NAMALWA (cell line): Measurements from ENCODE around the gene IARS2.
"Not testable (repeated sequence)": the region's sequence is repeated elsewhere in the genome, so short reads cannot be mapped to it uniquely, and the experiment has no call there.

Experiments used
- DNase-seq: peaks from one replicate; pipeline ENCODE4 v3.0.0-alpha.2; 2015; ENCODE audit warnings: low spot score

The IARS2 gene

GRCh38 chr1:220166853-220167252 lies 72.9 kb downstream of the IARS2 start:
- DNase-seq = no peak

GRCh38 chr1:220169887-220170286 lies 76.0 kb downstream of the IARS2 start:
- DNase-seq = not testable (repeated sequence)

GRCh38 chr1:220170836-220171526 lies 77.0 kb downstream of the IARS2 start:
- DNase-seq = no peak

- no peak for DNase-seq
Measured at GRCh38 chr1:220176540-220176939, 82.6 kb downstream of the IARS2 start.

- DNase-seq = no peak
Measured at GRCh38 chr1:220182111-220182510, 88.2 kb downstream of the IARS2 start.

GRCh38 chr1:220182656-220183055 lies 88.7 kb downstream of the IARS2 start:
- no peak for DNase-seq

- DNase-seq = no peak
Measured at GRCh38 chr1:220184506-220184905, 90.6 kb downstream of the IARS2 start.

GRCh38 chr1:220186752-220187151 lies 92.8 kb downstream of the IARS2 start:
- DNase-seq = no peak

- DNase-seq = no peak
Measured at GRCh38 chr1:220188538-220188937, 94.6 kb downstream of the IARS2 start.

- DNase-seq = peak; percentile 47
Measured at GRCh38 chr1:220189750-220190347, 95.9 kb downstream of the IARS2 start.

- no peak for DNase-seq
Measured at GRCh38 chr1:220195701-220196100, 101.8 kb downstream of the IARS2 start.
